B cell (primary cell): Measurements from ENCODE around the gene C1QL3.

Experiments
- CTCF ChIP-seq: fragments of 200-600 bp; IDR thresholded peaks from one replicate; pipeline ENCODE4 v1.8.0; 2022; ENCODE audit warnings: antibody characterized with exemption, mild to moderate bottlenecking
- EZH2 ChIP-seq: IDR thresholded peaks from 2 replicates; pipeline ENCODE4 v1.6.1; 2012; ENCODE audit warnings: borderline replicate concordance, low read depth, mild to moderate bottlenecking, moderate library complexity, low read length; ENCODE audit not compliant: insufficient read depth, poor library complexity, severe bottlenecking

GRCh38 chr10:16481052-16481728 is 40.5 kb downstream of the C1QL3 start:
- no peak for TF ChIP-seq CTCF
- no peak for TF ChIP-seq EZH2
